GM21526 (cell line): ENCODE results near the gene HMMR.
"Not testable (repeated sequence)": the region's sequence is repeated elsewhere in the genome, so short reads cannot be mapped to it uniquely, and the experiment has no call there.

ENCODE experiments used
- ATAC-seq: cut with Tn5 transposase; IDR thresholded peaks from one replicate; pipeline ENCODE4 v1.9.1; 2021; ENCODE audit warnings: moderate library complexity; ENCODE audit not compliant: unreplicated experiment, low FRiP score

HMMR gene

DNA sequence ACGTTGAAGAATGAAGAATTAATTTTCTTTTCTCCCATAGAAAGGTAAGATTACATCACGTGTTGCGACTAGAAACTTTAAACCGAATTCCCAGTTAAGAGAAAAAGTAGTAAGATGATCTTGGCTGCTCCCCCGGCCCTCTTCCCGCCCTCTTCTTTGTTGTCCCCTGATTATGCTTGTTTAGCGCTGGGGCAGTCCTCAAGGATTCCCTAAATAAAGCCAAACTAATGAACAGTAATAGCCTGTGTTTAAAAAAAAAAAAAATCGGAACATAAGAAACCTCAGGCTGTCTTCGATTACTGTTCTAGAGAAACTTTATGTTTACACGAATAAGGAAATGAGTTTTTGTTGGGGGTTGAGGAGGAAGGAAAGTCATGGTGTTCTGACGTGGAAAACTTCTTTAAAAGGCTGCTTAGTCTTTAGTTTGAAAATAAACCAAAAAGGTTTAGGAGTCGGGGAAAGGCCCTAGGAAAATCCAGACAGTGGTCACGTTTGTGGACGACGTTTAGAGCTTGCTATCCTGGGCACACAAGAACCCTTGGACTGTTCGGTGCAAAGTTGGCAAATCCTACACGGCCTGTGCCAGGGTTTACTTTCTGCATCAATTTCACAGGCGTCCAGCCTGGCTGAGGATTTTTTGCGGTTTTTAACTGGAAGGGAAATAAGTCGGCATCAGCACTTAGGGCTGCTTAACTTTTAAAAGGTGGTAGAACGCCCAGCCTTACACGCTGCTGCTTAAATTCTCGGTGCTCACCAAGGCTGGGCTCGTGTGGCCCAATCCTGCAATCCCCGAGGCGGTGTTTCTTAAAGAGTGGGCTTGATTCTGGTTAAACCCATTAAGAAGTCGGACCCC, 43.9 kb downstream of the HMMR start:
- ATAC-seq, result no peak

DNA sequence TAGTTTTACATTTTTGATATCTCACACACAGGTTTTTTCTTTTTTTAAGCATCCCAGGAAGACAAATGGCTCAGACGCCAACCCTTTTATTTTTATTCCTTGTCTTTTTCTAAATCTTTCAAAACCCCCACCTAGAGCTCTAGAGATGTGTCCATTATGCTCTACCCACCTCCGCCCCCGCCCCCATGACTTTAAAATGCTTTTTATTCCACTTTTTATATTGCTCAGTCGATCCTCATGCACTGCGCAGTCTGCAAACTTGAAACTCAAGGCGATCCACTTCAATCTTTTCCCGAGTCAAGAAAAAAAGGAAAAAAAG, 44.6 kb downstream of the HMMR start:
- no peak for ATAC-seq

GRCh38 chr5:163505368-163506094, 45.1 kb downstream of the HMMR start, which contains the start of gene MAT2B:
TSS of gene MAT2B (plus strand) at chr5:163505619. CDS start at chr5:163505687, 68 bp downstream.
- ATAC-seq, result peak; percentile 88

DNA sequence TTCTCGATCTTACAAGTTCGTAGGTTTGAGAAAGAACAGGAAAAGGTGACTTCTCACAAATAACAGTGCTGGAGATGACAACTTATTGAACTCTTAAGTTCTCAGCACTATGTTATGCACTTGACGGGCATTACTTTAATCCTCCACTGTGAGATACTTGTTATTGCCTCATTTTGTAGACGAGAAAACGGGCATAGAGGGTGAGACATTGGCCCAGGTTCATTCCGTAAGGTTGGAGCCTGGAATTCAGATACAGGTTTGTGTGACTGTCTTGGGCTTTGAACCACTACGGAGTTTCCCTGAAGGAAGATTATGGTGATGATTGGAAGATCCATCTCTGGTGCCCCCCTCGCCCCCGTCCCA, 45.6 kb downstream of the HMMR start:
- ATAC-seq, result peak; percentile 13

GRCh38 chr5:163506726-163507125, 46.3 kb downstream of the HMMR start:
- no peak for ATAC-seq

- ATAC-seq, result no peak
Observed at GRCh38 chr5:163508753-163509152, 48.3 kb downstream of the HMMR start.

DNA sequence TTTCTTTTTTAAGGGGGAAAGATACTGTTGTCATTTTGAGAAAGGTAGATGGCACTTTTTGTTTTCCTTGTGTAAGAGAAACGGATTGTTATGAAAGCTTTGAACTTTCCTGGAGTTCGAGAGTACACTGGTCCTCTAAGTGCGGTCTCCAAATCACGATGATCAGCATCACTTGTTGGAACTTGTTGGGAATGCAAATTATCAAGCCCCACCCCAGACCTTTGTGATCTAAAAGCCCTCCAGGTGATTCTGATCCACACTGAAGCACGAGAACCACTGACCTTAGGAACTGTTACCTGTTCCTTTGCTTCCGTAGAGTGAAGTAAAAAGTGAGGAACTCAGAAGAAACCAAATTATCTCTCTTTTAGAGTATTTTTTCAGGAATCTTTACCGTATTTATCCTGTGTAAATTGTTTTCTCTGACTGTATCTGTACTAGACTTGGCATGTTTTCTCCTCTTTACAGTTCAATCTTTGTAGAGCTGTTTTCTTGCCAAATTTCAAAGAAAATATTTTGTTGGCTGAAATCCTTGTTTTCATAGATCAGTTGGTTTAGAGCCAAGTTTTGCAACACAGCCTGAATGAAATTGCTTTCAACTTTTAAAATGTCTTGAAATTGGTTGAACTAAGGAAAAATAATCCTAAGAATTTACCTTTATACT, 49.0 kb downstream of the HMMR start:
- no peak for ATAC-seq

GRCh38 chr5:163512526-163512925, 52.1 kb downstream of the HMMR start:
- no peak for ATAC-seq

DNA sequence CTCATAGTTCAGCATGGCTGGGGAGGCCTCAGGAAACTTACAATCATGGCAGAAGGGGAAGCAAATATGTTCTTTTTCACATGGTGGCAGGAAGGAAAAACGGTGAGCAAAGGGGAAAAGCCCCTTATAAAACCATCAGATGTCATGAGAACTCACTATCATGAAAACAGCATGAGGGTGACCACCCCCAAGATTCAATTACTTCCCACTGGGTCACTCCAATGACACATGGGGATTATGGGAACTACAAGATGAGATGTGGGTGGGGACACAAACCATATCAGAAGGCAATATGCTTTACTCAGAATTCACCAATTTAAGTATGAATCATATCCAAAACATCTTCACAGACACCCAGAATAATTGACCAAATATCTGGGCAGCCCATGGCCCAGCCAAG, 64.7 kb downstream of the HMMR start:
- ATAC-seq, result no peak

DNA sequence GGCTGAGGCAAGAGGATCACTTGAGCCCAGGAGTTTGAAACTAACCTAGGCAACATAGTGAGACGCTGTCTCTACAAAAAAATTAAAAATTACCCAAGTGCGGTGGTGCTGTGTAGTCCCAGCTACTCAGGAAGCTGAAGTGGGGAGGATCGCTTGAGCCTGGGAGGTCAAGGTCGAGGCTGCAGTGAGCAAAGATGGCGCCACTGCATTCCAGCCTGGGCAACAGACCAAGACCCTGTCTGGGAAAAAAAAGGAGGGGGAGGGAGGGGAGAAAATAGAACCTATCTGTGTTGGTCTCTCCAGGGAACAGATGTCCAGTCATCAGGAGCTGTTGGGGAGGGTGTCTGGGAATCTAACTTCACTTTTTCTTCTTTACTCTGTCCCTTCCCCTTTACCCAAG, 69.3 kb downstream of the HMMR start:
- ATAC-seq, result no peak

DNA sequence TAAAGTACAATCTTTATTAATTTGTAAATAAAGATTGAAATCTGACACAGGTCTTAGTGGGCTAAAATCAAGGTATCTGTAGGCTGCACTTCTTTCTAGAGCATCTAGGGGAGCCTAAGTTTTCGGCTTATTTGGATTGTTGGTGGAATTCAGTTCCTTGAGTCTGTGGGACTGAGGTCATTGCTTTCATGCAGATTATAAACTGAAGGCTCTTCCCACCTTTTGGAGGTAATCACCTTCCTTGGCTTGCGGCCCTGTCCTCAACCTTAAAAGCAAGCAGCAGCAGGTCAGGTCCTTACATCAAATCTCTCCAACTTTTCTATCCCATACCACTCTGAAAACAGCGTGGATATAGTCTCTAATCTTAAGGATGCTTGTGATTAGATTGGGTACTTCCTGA, 70.8 kb downstream of the HMMR start:
- ATAC-seq, result no peak

DNA sequence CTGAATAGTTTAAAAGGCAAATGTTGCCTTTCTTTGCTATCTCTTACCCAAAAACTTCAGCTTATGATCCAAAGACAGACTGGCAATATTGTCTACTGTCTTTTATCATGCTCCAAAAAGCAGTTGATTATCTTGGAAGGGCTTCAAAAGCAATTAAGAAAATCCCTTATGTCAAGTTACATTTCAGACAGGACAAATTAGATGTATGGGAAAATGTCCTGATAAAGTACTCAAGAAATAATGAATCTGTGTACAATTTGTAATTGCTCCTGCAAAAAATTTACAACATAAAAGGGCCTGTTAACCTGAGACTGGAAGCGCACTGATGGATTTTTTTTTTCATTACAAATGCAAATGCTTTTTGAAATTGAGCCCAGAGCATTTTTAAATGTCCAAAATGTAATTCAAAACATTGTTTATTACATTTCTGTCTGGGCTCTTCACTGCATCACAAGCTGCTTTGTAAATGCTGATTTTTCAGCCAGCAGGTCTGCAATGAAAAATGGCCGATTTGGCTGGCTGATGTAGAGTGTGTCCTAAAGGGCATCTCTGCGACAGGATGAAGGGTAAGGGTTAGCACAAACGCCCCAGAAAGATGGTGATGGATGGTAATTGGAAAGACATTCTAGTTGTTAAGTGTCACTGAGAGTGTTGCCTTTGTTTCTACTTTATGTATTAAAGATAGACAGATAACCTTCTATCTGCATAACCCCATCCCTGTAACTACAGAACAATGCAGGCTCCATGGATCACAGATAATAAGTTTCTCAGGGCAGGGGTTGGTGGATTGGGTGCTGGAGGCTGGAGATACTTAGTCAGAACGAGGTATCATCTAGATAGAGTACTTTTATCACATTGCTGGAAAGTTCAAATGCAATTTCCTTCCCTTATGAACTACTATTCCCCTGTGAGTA, 72.0 kb downstream of the HMMR start:
- ATAC-seq, result no peak

GRCh38 chr5:163533223-163533622, 72.8 kb downstream of the HMMR start:
- no peak for ATAC-seq

GRCh38 chr5:163534492-163535094, 74.2 kb downstream of the HMMR start:
- ATAC-seq, result no peak

- ATAC-seq, result no peak
Observed at GRCh38 chr5:163535290-163535689, 74.9 kb downstream of the HMMR start.

DNA sequence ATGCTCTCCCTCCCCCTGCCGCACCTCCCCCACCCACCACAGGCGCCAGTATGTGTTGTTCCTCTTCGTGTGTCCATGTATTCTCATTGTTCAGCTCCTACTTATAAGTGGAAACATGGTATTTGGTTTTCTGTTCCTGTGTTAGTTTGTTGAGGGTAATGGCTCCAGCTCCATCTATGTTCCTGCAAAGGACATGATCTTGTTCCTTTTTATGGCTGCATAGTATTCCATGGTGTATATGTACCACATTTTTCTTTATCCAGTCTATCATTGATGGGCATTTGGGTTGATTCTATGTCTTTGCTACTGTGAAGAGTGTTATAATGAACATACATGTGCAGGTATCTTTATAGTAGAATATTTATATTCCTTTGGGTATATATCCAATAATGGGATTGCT, 76.0 kb downstream of the HMMR start:
- not testable (repeated sequence) for ATAC-seq

DNA sequence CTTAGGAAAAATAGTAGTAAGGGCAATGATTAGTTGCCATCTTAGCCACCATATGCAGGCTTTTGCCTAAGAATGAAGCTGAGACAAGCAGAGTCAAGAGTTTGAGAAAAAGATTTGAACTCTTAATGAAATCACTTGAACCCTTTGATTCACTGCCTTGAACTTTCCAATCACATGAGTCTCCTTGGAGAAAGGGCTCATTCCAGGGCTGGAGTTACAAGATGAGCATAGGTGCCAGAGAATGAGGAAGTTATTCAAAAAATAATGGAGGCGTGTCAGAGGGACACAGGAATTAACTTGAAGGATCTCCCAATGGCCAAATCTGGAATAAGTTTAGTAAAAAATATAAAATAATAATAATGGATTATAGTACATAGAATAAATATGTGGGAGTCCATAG, 80.3 kb downstream of the HMMR start:
- no peak for ATAC-seq
